Measurements from ENCODE around the gene ADGRV1.
"Not testable (repeated sequence)": the region's sequence is repeated elsewhere in the genome, so short reads cannot be mapped to it uniquely, and the experiment has no call there.

The ADGRV1 gene

GRCh38 chr5:91033370-91033769, 474.8 kb downstream of the ADGRV1 start:
- DNase-seq = no peak

GRCh38 chr5:91038180-91038808, 479.7 kb downstream of the ADGRV1 start:
- DNase-seq = peak in 2 of 3 experiments; percentile 30 to 95

GRCh38 chr5:91041132-91041531, 482.5 kb downstream of the ADGRV1 start:
- DNase-seq = not testable (repeated sequence)

GRCh38 chr5:91042247-91042935, 483.8 kb downstream of the ADGRV1 start:
- DNase-seq = no peak

GRCh38 chr5:91042936-91043255, 484.3 kb downstream of the ADGRV1 start:
- DNase-seq = peak in 1 of 3 experiments; percentile 1

- no peak for DNase-seq
These were observed 489.5 kb downstream of the ADGRV1 start for GRCh38 chr5:91048073-91048472.

- DNase-seq = no peak
These were observed 490.5 kb downstream of the ADGRV1 start for GRCh38 chr5:91049112-91049511.

GRCh38 chr5:91049800-91050199, 491.2 kb downstream of the ADGRV1 start:
- no peak for DNase-seq

GRCh38 chr5:91052411-91052810, 493.8 kb downstream of the ADGRV1 start:
- DNase-seq = not testable (repeated sequence)

- DNase-seq = no peak
These were observed 494.6 kb downstream of the ADGRV1 start for GRCh38 chr5:91052977-91053740.

GRCh38 chr5:91053741-91054025, 495.1 kb downstream of the ADGRV1 start:
- DNase-seq = no peak

- no peak for DNase-seq
These were observed 499.6 kb downstream of the ADGRV1 start for GRCh38 chr5:91058155-91058554.

GRCh38 chr5:91058575-91058974, 500.0 kb downstream of the ADGRV1 start:
- DNase-seq = peak in 2 of 3 experiments; percentile 14 to 46

- no peak for DNase-seq
These were observed 500.8 kb downstream of the ADGRV1 start for GRCh38 chr5:91059409-91059808.

- DNase-seq = no peak
These were observed 502.5 kb downstream of the ADGRV1 start for GRCh38 chr5:91061094-91061493.

- DNase-seq = no peak
These were observed 503.5 kb downstream of the ADGRV1 start for GRCh38 chr5:91061946-91062562.

GRCh38 chr5:91063098-91063690, 504.6 kb downstream of the ADGRV1 start:
- DNase-seq = not testable (repeated sequence)

- DNase-seq = no peak
These were observed 506.9 kb downstream of the ADGRV1 start for GRCh38 chr5:91065496-91065895.

- DNase-seq = no peak
These were observed 510.8 kb downstream of the ADGRV1 start for GRCh38 chr5:91069364-91069763.

- no peak for DNase-seq
These were observed 512.4 kb downstream of the ADGRV1 start for GRCh38 chr5:91070761-91071550.

GRCh38 chr5:91072881-91073280, 514.3 kb downstream of the ADGRV1 start:
- DNase-seq = no peak

- no peak for DNase-seq
These were observed 516.0 kb downstream of the ADGRV1 start for GRCh38 chr5:91074615-91075014.

GRCh38 chr5:91076138-91076537, 517.5 kb downstream of the ADGRV1 start:
- DNase-seq = no peak
